Stimulated activated CD8-positive, alpha-beta memory T cell treated with anti-CD3 and anti-CD28 coated beads, Interleukin-2, amount 100 ng/mL, for 48 hours (primary cell): ENCODE results near the gene FNDC3B.

Experiments
- DNase-seq, 2 donors: peaks; one replicate each; pipeline ENCODE4 v3.0.0-alpha.2; 2020; ENCODE audit warnings: low read depth in 2 of 2

The FNDC3B gene

DNA sequence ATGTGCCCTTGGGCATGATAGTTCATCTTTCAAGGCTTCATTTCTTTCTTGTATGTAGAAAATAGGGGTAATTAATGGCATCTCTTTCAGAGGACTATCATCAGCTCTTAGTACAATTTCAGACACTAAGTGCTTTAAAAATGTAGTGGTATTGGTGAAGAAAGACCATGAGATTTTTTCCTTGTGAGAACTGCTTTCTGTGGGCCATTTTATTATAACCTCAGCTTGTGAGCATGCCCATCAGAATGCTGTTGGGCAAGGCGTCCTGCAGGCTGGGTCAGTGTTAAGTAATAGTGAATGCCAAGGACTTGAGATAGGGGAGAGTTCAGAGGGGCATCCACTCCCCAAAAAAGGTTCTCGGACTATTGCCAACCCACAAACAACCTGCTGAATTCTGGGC is 221.0 kb downstream of the FNDC3B start:
- no peak for DNase-seq

DNA sequence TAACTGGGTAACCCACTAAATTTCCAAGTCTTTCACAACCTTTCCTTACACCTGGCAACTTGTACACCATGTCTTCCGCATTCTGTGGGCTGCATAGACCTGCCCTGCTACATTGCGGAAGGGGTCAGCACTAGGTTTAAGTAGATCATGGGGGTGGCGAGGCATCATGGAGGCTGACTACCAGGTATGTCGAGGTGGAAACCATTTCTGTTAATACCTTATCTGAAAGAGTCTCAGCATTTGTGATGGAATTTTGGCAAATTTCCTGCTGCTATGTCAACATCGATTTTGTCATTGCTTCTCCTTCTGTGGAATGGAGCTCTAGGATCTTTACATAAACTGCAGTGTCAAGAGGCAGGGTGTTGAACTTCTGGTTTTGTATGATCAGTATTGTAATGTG is 221.7 kb downstream of the FNDC3B start:
- DNase-seq: no peak

DNA sequence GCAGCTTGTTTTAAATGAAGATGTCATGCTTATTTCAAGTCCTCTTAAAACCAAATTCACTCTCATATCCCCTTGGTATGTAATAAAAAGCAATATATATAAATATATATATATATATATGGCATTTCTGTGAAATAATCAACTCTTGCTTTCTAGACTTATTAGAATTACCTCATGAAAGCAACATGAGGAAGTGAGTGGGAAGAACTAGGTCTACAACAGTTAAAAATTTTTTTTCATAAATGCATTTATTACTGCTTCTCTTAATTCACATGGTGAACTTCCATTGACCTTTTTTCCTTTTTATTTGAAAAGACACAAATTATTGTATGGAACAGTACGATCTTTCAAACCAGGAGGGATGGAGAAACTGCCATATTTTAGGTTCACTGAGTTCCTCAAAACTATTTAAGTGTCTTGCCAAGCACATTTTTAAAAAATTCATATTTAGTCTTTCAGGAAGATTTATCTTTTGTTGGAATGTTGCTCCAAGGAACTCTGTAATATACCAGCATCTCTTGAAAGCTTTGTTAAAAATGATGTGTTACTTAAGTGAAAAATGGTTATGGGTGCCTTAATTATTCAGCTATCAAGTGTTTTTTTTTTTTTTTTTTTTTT is 223.7 kb downstream of the FNDC3B start:
- DNase-seq: no peak

DNA sequence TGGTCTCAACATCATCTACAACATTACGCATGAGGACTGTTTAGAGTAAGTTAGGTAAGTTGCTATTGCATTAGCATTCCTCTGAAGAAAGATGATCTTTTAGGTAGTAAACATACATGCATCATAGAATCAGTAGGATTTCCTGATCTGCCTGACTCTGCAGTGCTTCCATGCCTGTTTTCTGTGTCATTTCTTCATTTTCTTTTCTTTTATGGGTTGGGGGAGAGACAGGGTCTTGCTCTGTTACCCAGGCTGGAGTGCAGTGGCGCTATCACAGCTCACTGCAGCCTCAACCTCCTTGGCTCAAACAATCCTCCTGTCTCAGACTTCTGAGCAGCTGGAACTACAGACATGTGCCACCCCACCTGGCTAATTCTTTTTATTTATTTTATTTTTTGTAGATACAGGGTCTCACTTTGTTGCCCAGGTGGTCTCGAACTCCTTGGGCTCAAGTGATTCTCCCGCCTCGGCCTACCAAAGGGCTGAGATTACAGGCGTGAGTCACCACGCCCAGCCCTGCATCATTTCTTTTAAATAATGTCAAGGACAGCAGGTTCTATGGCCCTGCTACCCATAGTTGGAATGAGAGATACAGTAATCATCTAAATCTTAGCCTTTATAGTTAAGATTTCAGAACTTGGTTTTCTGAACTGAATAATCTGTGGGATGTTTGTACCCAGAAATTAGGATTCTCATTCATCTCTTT is 224.6 kb downstream of the FNDC3B start:
- no peak for DNase-seq

DNA sequence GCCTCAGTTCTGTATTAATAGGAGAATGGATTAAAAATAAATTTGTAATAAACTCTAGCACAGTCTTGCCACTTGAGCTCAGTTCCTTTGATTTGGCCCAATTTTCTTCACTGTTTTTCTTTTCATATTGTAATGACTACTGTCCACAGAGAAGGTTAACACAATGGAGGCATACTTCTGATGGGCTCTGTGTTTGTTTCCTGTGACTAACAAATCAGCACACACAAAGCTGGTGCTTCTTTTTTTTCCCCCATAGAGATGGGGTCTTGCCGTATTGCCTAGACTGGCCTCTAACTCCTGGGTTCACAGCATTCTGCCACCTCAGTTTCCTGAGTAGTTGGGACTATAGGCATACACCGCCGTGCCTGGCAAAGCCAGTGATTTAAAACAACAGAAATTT is 226.7 kb downstream of the FNDC3B start:
- no peak for DNase-seq

DNA sequence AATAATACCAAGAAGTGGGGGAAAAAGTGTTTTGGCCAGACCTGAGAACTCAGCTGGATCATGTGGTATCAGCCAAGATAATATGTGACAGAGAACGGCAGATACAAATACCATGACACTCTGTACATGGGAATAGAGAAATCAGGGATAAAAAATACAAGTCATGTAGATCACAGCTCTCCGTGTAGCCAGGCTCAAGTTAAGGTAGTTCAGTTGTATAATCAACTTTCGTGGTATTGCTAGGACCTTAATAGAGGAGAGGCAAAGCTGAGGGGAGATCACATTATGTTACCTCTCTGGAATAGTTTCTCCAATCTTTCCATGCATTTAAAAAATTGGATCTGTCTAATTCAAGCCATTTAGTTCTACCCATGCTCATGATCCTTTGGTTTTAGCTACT is 229.0 kb downstream of the FNDC3B start:
- DNase-seq: no peak

DNA sequence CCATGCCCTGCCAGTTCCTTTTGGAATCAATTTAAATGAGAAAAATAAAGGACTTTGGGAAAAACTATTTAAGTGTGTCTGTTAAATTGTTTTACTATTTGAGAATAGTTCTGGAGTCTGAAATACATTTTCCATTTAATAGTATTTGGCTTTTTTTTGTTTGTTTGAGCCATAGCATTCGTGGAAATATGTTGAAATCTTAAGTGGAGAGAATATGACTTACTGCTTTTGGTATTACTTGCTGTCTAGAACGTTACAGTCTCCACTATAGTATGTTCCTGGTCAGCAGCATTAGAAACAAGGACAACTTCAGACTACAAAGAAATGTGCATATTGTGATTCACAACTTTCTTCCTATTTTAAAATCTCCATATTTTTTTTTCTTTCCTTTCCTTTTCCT is 229.5 kb downstream of the FNDC3B start:
- DNase-seq: no peak

DNA sequence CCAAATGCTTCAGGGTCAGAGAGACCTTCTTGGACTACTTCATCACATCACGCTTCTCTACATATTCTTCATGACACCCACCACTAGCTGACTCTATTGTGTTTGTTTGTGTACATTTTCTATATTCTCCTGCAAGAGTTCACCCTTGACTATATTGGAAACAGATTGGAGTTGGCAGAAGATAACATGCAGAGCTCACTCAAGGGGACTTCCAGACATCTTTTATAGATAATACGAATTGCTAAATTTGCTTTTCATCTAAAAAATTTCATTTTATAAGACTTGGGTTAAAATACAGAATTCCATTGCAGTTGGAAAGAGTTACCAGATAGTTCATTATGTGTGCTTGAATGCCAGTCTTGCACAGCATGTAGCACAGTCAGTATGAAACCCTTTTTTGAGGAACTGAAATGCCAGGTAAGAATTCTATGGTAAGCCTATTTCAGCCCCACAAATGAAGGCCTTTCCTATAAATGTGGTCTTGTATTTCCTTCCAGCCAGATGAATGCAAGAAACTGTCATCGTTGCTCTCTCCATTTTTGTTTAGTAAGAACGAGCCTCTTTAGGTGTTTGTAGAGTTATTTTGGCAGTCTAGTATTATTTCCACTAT is 231.3 kb downstream of the FNDC3B start:
- DNase-seq: no peak

DNA sequence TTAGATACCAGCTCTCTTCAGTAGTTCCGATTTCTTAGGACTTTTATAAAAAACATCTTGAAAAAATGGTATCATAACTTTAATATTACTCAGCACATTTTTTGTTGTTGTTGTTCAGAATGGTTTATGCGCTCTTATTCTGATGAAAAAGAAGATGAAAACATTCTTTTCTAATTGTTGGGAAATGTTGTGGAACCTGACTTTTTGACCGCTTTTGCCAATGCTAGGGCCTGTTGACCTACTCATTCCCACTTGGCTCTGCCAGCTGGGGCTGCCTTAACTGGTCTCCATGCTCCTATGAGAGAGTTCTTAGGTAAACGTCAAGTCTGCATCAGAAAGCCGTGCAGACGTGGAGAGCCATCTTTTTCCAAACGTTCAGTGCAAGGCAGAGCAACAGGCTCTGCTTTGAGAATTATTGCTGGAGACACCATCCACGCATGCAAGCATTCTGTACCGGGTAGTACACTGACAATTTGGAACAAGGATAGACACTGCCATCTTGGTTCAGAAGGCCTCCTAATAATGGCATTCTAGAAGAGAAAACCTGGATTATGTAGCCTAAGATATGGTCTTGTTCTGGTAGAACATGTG is 232.1 kb downstream of the FNDC3B start:
- no peak for DNase-seq

DNA sequence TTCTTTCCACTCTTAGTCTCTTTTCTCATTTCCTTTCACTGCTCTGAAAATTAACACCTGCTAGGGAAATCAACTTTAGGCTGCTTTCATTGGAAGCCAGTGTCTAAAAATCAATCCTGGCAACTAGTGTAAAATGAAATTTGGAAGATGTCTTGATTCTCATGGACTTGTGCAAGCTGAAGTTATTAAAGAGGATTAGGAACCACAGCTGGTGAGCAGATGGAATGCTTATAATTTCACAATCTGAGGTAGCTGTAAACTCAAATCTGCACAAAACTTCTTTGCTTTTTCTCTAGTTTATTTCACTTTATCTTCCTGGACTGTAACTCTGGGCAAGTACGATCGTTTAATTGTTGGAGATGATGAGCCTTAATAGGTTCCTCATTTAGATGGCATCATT is 233.3 kb downstream of the FNDC3B start:
- DNase-seq: no peak

DNA sequence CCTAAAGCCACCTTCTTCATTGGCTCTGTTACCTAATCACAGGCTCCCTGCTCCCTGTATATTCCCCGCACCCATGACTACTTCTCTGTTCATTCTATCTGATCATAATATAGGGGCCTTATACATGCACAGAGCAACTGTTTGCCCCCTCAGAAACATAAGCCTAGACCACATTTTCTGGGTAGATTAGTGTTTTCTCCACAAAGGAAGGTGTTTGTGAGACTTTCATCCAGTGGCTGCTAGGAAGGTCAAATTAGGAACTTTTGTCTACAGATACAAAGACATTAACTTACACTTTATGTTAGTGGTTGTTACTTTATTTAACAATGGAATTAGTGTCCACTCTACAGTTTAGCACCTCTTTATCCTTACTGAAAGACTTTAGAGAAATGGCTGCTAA is 234.0 kb downstream of the FNDC3B start:
- no peak for DNase-seq

DNA sequence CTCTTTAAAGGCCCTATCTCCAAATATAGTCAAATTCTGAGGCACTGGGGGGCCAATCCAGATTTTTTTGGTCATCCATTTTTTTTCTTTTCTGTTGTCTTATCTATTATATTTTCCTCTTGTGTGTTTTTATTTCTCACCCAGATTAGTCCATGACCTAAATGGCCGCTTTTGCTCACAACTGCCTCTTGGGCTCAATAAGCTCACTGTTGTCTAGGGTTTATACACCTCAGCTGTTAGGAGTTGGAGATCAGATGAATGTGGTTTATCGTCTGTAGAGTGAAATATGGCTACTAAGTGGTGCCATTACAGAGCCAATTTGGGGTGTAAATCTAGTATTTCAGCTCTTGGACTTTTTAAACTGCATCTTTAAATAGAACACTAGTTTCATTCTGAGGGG is 235.5 kb downstream of the FNDC3B start:
- no peak for DNase-seq

DNA sequence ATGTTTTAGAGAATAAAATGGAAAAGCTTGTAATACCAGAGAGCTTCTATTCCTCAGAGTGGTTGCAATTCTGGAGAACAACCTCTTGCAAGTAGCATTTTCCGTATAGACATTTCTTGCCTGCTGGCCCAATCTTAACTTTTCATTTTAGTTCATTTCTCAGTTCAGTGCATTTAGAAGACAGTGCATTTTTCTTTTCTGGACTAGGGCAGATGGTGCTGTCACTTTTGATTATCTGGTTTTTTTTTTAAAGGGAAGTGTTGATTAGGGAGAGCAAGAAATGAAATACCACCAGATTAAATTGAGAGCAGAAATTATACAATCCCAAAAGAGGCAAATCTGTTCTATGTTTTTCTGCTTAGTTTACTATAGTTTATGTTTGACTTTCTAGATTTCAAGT is 236.2 kb downstream of the FNDC3B start:
- no peak for DNase-seq

DNA sequence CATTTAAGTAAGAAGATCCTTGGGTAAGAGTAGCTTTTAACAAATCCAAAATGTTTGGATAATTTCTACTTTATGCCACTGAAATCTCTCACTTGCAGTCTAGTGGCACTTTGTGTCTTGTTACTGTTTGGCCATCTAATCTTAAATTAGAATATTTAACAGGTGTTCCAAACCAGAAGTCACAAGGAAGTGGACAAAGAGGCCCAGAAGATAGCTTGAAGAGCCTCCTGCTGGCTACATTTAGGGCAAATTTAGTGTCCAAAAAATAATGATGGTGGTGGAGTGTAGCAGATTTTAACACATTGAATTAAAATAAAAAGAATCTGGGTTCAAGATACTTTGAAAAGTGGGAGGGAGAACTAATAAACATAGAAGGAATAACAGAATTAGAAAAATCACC is 236.7 kb downstream of the FNDC3B start:
- no peak for DNase-seq

DNA sequence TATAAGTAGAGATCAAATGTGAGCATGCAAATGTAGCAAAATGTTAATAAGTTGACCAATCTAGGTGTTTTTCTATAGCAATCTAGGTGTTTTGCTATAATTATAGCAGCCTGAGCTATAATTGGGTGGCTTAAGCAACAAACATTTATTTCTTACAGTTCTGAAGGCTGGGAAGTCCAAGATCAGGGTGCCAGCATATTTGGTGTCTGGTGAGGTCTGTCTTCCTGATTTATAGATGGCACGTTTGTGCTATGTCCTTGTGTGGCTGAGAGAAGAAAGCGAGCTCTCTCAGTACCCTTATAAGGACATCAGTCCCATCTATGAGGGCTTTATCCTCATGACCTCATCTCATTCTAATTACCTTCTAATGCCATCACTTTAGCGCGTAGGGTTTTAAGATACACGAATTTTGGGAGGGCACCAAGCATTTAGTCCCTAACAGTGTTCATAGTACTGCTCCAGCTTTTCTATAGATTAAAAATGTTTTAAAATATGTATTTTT is 237.8 kb downstream of the FNDC3B start:
- no peak for DNase-seq

DNA sequence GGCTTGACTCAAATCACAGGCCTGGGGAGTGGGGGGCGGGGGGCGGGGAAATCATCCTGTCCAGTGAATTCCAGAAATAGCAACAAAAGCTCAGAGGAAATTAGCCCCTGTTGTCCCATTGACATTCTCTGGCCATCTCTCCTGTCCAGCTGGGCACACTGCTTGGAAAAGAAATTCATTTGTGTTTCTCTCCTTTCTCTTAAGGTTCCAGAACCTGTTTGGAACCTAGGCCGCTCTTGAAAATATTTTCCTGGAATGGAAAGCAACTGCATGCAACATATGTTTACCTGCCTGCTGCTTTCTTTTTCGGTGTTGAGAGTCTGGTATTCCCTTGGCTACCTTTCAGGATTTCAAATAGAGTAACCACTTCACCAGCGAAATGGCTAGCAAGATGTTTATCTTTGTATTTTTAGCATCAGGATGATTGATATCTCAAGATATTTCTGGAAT is 239.8 kb downstream of the FNDC3B start:
- no peak for DNase-seq

DNA sequence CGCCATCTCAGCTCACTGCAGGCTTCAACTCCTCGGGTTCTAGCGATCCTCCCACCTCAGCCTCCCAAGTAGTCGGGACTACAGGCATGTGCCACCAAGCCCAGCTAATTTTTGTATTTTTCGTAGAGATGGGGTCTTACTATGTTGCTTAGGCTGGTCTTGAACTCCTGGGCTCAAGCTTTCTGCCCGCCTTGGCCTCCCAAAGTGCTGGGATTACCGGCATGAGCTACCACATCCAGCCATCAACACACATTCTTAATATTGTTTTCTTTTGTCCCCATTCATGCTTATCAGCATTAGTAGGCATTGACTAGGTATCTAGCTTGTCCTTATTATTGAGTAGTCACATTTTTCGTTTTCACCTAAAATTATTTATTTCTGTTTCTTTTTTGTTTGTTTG is 240.6 kb downstream of the FNDC3B start:
- DNase-seq: no peak

DNA sequence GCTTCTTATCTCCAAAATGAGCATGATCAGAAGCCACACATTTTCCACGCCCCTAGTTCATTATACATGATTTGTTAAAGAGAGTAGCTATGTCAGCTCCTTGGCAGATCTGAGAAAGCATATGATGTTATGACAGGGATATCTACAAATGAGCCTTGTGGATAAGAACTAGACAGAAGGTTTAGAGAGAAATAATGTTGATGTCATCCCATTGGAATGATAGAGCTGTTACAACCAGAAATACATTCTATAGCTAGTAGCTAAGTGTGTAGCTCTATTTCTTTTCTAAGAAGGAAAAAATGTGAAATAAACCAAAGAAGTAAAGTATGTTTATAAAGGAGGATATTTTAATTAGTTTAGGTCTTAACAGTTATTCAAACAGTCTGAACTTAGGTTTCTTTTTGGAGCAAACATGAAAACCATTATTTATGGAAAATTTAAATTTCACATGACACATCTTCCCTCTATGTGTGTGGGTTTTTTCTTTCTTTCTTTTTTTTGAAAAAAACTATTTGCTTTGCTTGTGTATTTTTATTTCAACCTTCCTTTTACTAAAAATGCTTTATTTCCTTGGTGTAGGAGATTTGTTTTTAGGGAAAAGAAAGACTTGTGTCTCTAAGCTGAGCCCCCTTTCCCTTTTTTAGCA is 241.2 kb downstream of the FNDC3B start:
- DNase-seq: no peak

DNA sequence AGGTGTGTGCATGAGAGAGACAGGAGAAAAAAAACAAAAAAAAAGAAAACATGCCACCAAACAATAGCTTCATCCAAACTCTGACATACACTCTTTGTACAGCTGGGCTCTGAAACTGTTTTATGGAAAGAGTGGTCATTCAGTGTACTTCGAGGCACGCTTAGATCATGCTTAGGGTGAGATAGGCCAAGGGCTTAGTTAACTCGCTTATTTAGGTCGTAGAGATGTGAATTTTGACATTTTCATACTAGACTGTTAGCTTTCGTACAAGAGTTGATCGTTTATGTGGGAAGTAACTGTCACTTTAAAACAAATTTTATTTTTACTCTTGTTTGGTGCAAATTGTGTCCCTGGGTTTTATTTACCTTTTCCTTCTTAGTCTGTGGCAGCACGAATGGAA is 242.5 kb downstream of the FNDC3B start:
- DNase-seq: no peak

DNA sequence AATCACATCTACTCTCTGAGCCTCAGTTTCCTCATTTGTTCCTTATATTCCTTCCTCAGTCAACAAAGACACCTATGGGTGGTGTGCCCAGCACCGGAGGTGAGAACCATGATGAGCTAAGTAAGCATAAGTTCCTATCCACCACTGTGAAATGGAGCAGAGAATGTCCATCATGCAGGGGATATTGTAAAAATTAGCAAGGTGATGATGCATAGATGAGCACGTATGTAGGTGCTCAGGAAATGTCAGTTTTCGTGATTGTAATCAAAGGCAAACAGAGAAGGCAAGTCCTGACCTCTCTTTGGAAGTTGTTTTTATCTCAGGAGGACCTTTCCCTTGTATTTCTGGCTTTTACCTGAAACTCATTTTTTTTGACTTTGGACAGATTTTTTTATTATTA is 243.5 kb downstream of the FNDC3B start:
- DNase-seq: no peak

DNA sequence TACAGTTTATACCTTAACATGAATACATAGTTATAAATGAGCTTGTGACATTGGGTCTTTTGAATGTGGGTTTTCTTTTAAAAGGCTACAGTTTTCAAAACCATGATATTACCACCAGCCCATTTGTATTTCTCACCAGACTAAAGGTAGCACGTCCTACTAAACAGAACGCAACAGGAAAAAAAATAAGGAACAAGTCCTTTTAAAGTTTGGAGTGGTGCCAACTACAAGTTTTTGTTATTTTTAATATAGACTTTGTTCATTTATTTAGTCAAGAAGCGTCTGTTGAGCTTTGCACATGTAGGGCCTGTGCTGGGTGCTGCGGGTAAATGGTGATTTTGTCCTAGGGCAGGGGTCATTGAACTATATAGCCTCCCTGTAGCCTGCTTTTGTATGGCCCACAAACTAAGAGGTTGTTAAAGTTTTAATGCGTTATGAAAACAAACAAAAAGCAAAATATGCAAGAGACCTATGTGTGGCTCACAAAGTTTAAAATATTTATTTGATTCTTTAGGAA is 244.5 kb downstream of the FNDC3B start:
- DNase-seq: no peak

DNA sequence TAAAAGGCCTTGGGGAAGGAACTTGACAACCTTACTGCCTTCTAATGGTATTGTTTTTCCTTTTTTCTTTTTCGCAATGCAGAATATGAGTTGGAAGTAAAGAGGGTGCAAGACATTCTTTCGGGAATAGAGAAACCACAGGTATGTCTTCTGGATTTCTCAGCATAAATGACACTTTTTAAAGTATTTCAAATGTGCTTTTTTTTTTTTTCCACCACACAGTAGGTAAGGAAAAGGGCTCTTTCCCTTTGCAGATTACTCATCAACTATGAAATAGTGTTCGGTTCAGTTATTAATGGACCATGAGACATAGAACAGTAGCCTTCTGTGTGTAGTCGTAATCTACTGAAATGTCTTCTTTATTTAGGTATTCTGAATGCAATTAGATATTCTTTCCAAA is 246.5 kb downstream of the FNDC3B start:
- no peak for DNase-seq
